IPS-NIHi11 (cell line): ENCODE measurements around the gene GPR173.

ENCODE experiments used
- DNase-seq: peaks from one replicate; pipeline ENCODE4 v3.0.0; 2012; ENCODE audit warnings: mixed read lengths, low spot score

The GPR173 gene

GRCh38 chrX:53071064-53071463, 22.5 kb downstream of the GPR173 start:
- no peak for DNase-seq

- peak; percentile 55 for DNase-seq
Measured at GRCh38 chrX:53071604-53072417, 23.2 kb downstream of the GPR173 start.

GRCh38 chrX:53072418-53073114, 24.0 kb downstream of the GPR173 start:
- no peak for DNase-seq

- no peak for DNase-seq
Measured at GRCh38 chrX:53073115-53073586, 24.6 kb downstream of the GPR173 start.

GRCh38 chrX:53075011-53075410, 26.4 kb downstream of the GPR173 start:
- DNase-seq: no peak

- no peak for DNase-seq
Measured at GRCh38 chrX:53076671-53077070, 28.1 kb downstream of the GPR173 start.

- DNase-seq: no peak
Measured at GRCh38 chrX:53077207-53078197, 28.9 kb downstream of the GPR173 start.

GRCh38 chrX:53078943-53079342, 30.4 kb downstream of the GPR173 start:
- DNase-seq: no peak

- DNase-seq: no peak
Measured at GRCh38 chrX:53080628-53081580, 32.3 kb downstream of the GPR173 start.

GRCh38 chrX:53081925-53082772, 33.6 kb downstream of the GPR173 start, which contains the start of gene TSPYL2:
TSS of gene TSPYL2 (plus strand) at chrX:53082367. CDS start at chrX:53082499, 132 bp downstream.
- peak; percentile 88 for DNase-seq

GRCh38 chrX:53082773-53083616, 34.4 kb downstream of the GPR173 start:
- DNase-seq: no peak

- DNase-seq: no peak
Measured at GRCh38 chrX:53084043-53084570, 35.5 kb downstream of the GPR173 start.

- no peak for DNase-seq
Measured at GRCh38 chrX:53084863-53085262, 36.3 kb downstream of the GPR173 start.

- DNase-seq: no peak
Measured at GRCh38 chrX:53085661-53086229, 37.2 kb downstream of the GPR173 start.

- no peak for DNase-seq
Measured at GRCh38 chrX:53086464-53086863, 37.9 kb downstream of the GPR173 start.

GRCh38 chrX:53087388-53087831, 38.8 kb downstream of the GPR173 start:
- no peak for DNase-seq

GRCh38 chrX:53088136-53088974, 39.8 kb downstream of the GPR173 start:
- peak; percentile 82 for DNase-seq
